HepG2 (cell line): ENCODE results near the gene BTD. TPM values are rescaled to one million over a fixed set of nuclear protein-coding genes. Genes with fewer than 3 reads are reported as not detected.

Experiments
- ATAC-seq: fragments of 200-7000 bp; cut with Tn5 transposase; 3 replicates; pipeline ENCODE4 v1.9.1; 2020; ENCODE audit warnings: mild to moderate bottlenecking, moderate library complexity
- BruUV-seq: library from RNA; stranded (reverse); fragments of 400-500 nt; replicated peaks from 2 replicates; lab custom pipeline; 2021; lab: Mats Ljungman, UMichigan
- CTCF ChIA-PET: fragments of 300-600 bp; formaldehyde crosslinking; extraction: SDS; loops from one replicate; lab custom pipeline; 2021; ENCODE audit warnings: low total read pairs, inconsistent platforms, low intra/inter-chr PET ratio; lab: Yijun Ruan, JAX
- POLR2A ChIA-PET: fragments of 350-600 bp; sonication (Branson Sonifier 250); formaldehyde crosslinking; loops from one replicate; lab custom pipeline; 2020; ENCODE audit warnings: antibody characterized with exemption, inconsistent platforms; lab: Yijun Ruan, JAX
- DNase-seq: peaks from one replicate; pipeline ENCODE4 v3.0.0-alpha.2; 2015; ENCODE audit warnings: low spot score
- FAIRE-seq: peaks from 3 replicates; lab custom pipeline; 2011; peaks lifted over from hg19 to GRCh38; lab: Jason Lieb, UNC
- H2AFZ ChIP-seq: one replicate; pipeline ENCODE4 v1.6.1; 2011; ENCODE audit warnings: low read length, inconsistent platforms
- H3K27ac ChIP-seq: fragments of 300-600 bp; 3 replicates; pipeline ENCODE4 v1.8.0; 2011; ENCODE audit warnings: mixed run types, mild to moderate bottlenecking, mixed read lengths, low read length, inconsistent platforms; ENCODE audit not compliant: insufficient read depth; ENCODE audit errors: extremely low read length
- H3K27me3 ChIP-seq, 2 experiments: fragments of 200-600 bp in 1 of 2; 2 replicates in 1 of 2; 3 replicates in 1 of 2; pipeline versions ENCODE4 v1.6.0 to v1.8.0; 2011; ENCODE audit warnings: low read length in 2 of 2, mild to moderate bottlenecking in 2 of 2, moderate library complexity in 2 of 2, inconsistent platforms in 1 of 2; ENCODE audit not compliant: insufficient read depth in 2 of 2, control insufficient read depth in 1 of 2
- H3K36me3 ChIP-seq, 2 experiments: fragments of 200-600 bp in 1 of 2; replicated peaks in 1 of 2; 2 replicates in 1 of 2; 3 replicates in 1 of 2; pipeline versions ENCODE4 v1.5.1 to v1.8.0; 2011; ENCODE audit warnings: low read length in 2 of 2, inconsistent platforms in 1 of 2; ENCODE audit not compliant: insufficient read depth in 2 of 2, control insufficient read depth in 1 of 2
- H3K4me1 ChIP-seq: 2 replicates; pipeline ENCODE4 v1.5.1; 2012; ENCODE audit warnings: low read length, inconsistent platforms; ENCODE audit not compliant: insufficient read depth
- H3K4me2 ChIP-seq: 2 replicates; pipeline ENCODE4 v1.6.0; 2011; ENCODE audit warnings: low read depth, low read length, inconsistent platforms
- H3K4me3 ChIP-seq, 3 experiments: fragments of 200-600 bp in 1 of 3; sonication (generic), shearing (Covaris generic) in 1 of 3; replicated peaks in 1 of 3; 2 replicates each; pipeline ENCODE4 v1.5.1; 2011 to 2016; ENCODE audit warnings: low read length in 3 of 3, inconsistent platforms in 2 of 3, low read depth in 2 of 3, mild to moderate bottlenecking in 2 of 3, control low read depth in 1 of 3, mixed read lengths in 1 of 3; ENCODE audit not compliant: insufficient read depth in 1 of 3
- H3K79me2 ChIP-seq: one replicate; pipeline ENCODE4 v1.6.1; 2011; ENCODE audit warnings: low read length, inconsistent platforms; ENCODE audit not compliant: insufficient read depth
- H3K9ac ChIP-seq: 2 replicates; pipeline ENCODE4 v1.6.0; 2011; ENCODE audit warnings: mild to moderate bottlenecking, low read depth, low read length, inconsistent platforms; ENCODE audit not compliant: insufficient read depth
- H3K9me3 ChIP-seq: 2 replicates; pipeline ENCODE4 v1.5.1; 2012; ENCODE audit warnings: mild to moderate bottlenecking, low read length
- H4K20me1 ChIP-seq: 2 replicates; pipeline ENCODE4 v1.6.0; 2011; ENCODE audit warnings: inconsistent platforms, mild to moderate bottlenecking, low read length, moderate library complexity; ENCODE audit not compliant: insufficient read depth
- MZF1 ChIP-seq: sonication (generic); formaldehyde crosslinking; IDR thresholded peaks from 2 replicates; pipeline ENCODE4 v1.8.1; 2023; ENCODE audit warnings: mild to moderate bottlenecking, missing genetic modification reagents, borderline replicate concordance
- PCBP1 ChIP-seq: fragments of 200-400 bp; formaldehyde crosslinking; IDR thresholded peaks from 2 replicates; pipeline ENCODE4 v1.6.1; 2017; ENCODE audit warnings: mild to moderate bottlenecking, low read depth, low read length, borderline replicate concordance
- ZNF124 ChIP-seq: sonication (generic); formaldehyde crosslinking; IDR thresholded peaks from 2 replicates; pipeline ENCODE4 v1.4.0; 2020; ENCODE audit warnings: missing genetic modification reagents
- ZSCAN5A ChIP-seq: sonication (generic); formaldehyde crosslinking; IDR thresholded peaks from 2 replicates; pipeline ENCODE4 v1.8.0; 2022; ENCODE audit warnings: mild to moderate bottlenecking, missing genetic modification reagents, borderline replicate concordance
- whole genome bisulfite sequencing: methylation state at CpG from one replicate; pipeline ENCODE4 v1.1.6; 2017; ENCODE audit warnings: low lambda C conversion rate; 5-methylcytosine and 5-hydroxymethylcytosine counted together
- in situ Hi-C: cut with HindIII; loops from 2 replicates; pipeline ENCODE4 v1.10.0; 2017; ENCODE audit warnings: low pct_unique_long_range_greater_than_20kb; ENCODE audit not compliant: extremely low pct_ligation_motif_present
- intact Hi-C: fragments of 100-400 bp; cut with micrococcal nuclease; formaldehyde crosslinking; loops from one replicate; pipeline ENCODE4 v1.10.0; 2022; ENCODE audit not compliant: unreplicated experiment
- polyA plus RNA-seq, 8 experiments: library from polyadenylated mRNA; depleted of rRNA in 3 of 8; stranded (reverse) in 7 of 8; unstranded in 1 of 8; fragments of >200 nt; fragmentation: Illumina TruSeq in 4 of 8; extraction: Trizol in 4 of 8; gene quantifications; 2 replicates each; pipeline versions ENCODE4 v1.2.1 to v1.2.3, GENCODE V29; 2011 to 2016; ENCODE audit warnings: low read depth in 4 of 8, missing spikeins in 1 of 8, mixed read lengths in 1 of 8; ENCODE audit not compliant: insufficient read depth in 1 of 8
- total RNA-seq, 5 experiments: library from RNA; depleted of rRNA; stranded (reverse); fragments of >200 nt; fragmentation: Illumina TruSeq; extraction: Trizol; gene quantifications; 2 replicates each; pipeline ENCODE4 v1.2.3, GENCODE V29; 2016; ENCODE audit warnings: low read depth in 1 of 5
- TF ChIP-seq, protein P1 (sequence below): sonication (generic); formaldehyde crosslinking; IDR thresholded peaks from 2 replicates; pipeline ENCODE4 v1.5.0; 2020; ENCODE audit warnings: missing genetic modification reagents, mild to moderate bottlenecking, borderline replicate concordance
- TF ChIP-seq, protein P2 (sequence below): sonication (generic); formaldehyde crosslinking; IDR thresholded peaks from 2 replicates; pipeline ENCODE4 v1.5.0; 2020; ENCODE audit warnings: missing genetic modification reagents
- TF ChIP-seq, protein P3 (sequence below): sonication (generic); formaldehyde crosslinking; IDR thresholded peaks from one replicate; pipeline ENCODE4 v1.5.1; 2020; ENCODE audit warnings: mild to moderate bottlenecking, missing genetic modification reagents; ENCODE audit errors: not compliant biosample characterization

Gene BTD
- total and polyA plus RNA-seq, 2 of the 13 experiments (the other 11 are each of a cell fraction or from before 2014, with no cell fraction given), result 15.7 to 35.5 TPM

GRCh38 chr3:15591928-15592327 is 9.6 kb upstream of the BTD start (continued):
- TF ChIP-seq ZSCAN5A (CRISPR knock-in tag), result no peak

- no peak for DNase-seq
- in situ Hi-C loops, result no loop called here
- 97% methylated on average over 8 of the region's 8 CpGs for WGBS
- Histone ChIP-seq H3K79me2 (no peaks in the 10 kb centered on the region), H3K4me2 (no peak overlapping the region), H3K9me3 (no peaks in the 10 kb centered on the region), H4K20me1 (no peaks in the 10 kb centered on the region), H3K27me3 (no peaks in the 10 kb centered on the region), H3K27ac (no peak overlapping the region), H3K9ac (no peak overlapping the region), H3K4me1 (no peaks in the 10 kb centered on the region), H2AFZ (no peak overlapping the region), H3K36me3 (peaks cover 3 to 23% of the 10 kb centered on the region in 2 experiments; a peak in 4 of 5 replicates), H3K4me3 (no peak overlapping the region)
- intact Hi-C loops, result no loop called here
- POLR2A ChIA-PET, result no interaction called here
- CTCF ChIA-PET, result no interaction called here
- no peak for ATAC-seq
- BruUV-seq, result no TSS peak
- no peak for FAIRE-seq
- TF ChIP-seq PCBP1, result no peak
- TF ChIP-seq, protein P1, sequence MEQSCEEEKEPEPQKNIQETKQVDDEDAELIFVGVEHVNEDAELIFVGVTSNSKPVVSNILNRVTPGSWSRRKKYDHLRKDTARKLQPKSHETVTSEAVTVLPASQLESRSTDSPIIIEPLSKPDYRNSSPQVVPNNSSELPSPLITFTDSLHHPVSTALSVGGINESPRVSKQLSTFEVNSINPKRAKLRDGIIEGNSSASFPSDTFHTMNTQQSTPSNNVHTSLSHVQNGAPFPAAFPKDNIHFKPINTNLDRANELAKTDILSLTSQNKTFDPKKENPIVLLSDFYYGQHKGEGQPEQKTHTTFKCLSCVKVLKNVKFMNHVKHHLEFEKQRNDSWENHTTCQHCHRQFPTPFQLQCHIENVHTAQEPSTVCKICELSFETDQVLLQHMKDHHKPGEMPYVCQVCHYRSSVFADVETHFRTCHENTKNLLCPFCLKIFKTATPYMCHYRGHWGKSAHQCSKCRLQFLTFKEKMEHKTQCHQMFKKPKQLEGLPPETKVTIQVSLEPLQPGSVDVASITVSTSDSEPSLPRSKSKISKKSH (CRISPR knock-in tag), result no peak
- TF ChIP-seq, protein P2, sequence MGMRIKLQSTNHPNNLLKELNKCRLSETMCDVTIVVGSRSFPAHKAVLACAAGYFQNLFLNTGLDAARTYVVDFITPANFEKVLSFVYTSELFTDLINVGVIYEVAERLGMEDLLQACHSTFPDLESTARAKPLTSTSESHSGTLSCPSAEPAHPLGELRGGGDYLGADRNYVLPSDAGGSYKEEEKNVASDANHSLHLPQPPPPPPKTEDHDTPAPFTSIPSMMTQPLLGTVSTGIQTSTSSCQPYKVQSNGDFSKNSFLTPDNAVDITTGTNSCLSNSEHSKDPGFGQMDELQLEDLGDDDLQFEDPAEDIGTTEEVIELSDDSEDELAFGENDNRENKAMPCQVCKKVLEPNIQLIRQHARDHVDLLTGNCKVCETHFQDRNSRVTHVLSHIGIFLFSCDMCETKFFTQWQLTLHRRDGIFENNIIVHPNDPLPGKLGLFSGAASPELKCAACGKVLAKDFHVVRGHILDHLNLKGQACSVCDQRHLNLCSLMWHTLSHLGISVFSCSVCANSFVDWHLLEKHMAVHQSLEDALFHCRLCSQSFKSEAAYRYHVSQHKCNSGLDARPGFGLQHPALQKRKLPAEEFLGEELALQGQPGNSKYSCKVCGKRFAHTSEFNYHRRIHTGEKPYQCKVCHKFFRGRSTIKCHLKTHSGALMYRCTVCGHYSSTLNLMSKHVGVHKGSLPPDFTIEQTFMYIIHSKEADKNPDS, result no peak
- no peak for TF ChIP-seq ZNF124
- TF ChIP-seq, protein P3, sequence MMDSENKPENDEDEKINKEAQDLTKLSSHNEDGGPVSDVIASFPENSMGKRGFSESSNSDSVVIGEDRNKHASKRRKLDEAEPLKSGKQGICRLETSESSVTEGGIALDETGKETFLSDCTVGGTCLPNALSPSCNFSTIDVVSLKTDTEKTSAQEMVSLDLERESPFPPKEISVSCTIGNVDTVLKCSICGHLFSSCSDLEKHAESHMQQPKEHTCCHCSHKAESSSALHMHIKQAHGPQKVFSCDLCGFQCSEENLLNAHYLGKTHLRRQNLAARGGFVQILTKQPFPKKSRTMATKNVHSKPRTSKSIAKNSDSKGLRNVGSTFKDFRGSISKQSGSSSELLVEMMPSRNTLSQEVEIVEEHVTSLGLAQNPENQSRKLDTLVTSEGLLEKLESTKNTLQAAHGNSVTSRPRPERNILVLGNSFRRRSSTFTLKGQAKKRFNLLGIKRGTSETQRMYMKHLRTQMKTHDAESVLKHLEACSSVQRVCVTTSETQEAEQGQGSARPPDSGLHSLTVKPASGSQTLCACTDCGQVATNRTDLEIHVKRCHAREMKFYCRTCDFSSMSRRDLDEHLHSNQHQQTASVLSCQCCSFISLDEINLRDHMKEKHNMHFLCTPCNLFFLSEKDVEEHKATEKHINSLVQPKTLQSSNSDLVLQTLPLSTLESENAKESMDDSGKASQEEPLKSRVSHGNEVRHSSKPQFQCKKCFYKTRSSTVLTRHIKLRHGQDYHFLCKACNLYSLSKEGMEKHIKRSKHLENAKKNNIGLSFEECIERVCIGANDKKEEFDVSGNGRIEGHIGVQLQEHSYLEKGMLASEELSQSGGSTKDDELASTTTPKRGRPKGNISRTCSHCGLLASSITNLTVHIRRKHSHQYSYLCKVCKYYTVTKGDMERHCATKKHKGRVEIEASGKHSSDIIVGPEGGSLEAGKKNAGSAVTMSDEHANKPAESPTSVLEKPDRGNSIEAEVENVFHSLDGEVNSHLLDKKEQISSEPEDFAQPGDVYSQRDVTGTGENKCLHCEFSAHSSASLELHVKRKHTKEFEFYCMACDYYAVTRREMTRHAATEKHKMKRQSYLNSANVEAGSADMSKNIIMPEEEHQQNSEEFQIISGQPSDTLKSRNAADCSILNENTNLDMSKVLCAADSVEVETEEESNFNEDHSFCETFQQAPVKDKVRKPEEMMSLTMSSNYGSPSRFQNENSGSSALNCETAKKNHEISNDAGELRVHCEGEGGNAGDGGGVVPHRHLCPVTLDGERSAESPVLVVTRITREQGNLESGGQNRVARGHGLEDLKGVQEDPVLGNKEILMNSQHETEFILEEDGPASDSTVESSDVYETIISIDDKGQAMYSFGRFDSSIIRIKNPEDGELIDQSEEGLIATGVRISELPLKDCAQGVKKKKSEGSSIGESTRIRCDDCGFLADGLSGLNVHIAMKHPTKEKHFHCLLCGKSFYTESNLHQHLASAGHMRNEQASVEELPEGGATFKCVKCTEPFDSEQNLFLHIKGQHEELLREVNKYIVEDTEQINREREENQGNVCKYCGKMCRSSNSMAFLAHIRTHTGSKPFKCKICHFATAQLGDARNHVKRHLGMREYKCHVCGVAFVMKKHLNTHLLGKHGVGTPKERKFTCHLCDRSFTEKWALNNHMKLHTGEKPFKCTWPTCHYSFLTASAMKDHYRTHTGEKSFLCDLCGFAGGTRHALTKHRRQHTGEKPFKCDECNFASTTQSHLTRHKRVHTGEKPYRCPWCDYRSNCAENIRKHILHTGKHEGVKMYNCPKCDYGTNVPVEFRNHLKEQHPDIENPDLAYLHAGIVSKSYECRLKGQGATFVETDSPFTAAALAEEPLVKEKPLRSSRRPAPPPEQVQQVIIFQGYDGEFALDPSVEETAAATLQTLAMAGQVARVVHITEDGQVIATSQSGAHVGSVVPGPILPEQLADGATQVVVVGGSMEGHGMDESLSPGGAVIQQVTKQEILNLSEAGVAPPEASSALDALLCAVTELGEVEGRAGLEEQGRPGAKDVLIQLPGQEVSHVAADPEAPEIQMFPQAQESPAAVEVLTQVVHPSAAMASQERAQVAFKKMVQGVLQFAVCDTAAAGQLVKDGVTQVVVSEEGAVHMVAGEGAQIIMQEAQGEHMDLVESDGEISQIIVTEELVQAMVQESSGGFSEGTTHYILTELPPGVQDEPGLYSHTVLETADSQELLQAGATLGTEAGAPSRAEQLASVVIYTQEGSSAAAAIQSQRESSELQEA (CRISPR knock-in tag), result no peak
- no peak for TF ChIP-seq MZF1 (CRISPR knock-in tag)
These were observed 8.6 kb upstream of the BTD start for GRCh38 chr3:15592968-15593367.
